ENCODE results near the gene MMD.

- no peak for TF ChIP-seq EZH2 (IDR thresholded peaks at IDR 0.05; ENCODE audit: insufficient read depth, poor library complexity, severe bottlenecking)
- TF ChIP-seq EZH2phosphoT487 (IDR thresholded peaks at IDR 0.05; ENCODE audit: insufficient read depth, low read depth): no peak
Observed at GRCh38 chr17:55386796-55387332, 34.8 kb downstream of the MMD start.

Measured in GM23248 (cell line).